Measurements from ENCODE around the gene CES2.

The CES2 gene

DNA sequence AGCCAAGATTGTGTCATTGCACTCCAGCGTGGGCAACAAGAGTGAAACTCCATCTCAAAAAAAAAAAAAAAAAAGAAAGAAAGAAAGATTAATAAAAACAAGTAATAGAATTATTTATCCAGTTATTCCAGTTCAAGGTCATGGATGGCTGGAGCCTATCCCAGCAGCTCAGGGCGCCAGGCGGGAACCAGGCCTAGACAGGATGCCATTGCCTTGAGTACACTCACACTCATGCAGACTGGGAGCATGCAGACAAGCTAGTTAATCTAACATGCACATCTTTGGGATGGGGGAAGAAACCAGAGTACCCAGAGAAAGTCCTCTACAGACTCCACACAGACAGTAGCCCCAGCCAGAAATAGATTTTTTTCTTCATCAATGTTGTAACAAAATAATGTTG is 37.1 kb upstream of the CES2 start:
- H3K9me3 ChIP-seq (ENCODE audit: insufficient read depth, low read length, severe bottlenecking): no peaks in the 10 kb centered on the region
- H4K20me1 ChIP-seq (ENCODE audit: insufficient read depth, low read length): peaks cover 5% of the 10 kb centered on the region; the same call in 1 of the 2 replicates
- no peaks in the 10 kb centered on the region for H3K27me3 ChIP-seq (ENCODE audit: insufficient read depth, low read length, poor library complexity)
- H3K4me1 ChIP-seq (ENCODE audit: insufficient read depth, low read length): peaks cover under 1% of the 10 kb centered on the region
- no peak overlapping the region for H3K4me2 ChIP-seq (ENCODE audit: insufficient read depth, low read length)
- no peak overlapping the region for H2AFZ ChIP-seq (ENCODE audit: low read depth, low read length)
- no peak for DNase-seq
- H3K36me3 ChIP-seq (ENCODE audit: insufficient read depth, low read length): 0 out of 2 replicates have a peak, but pooled peaks cover under 1% of the 10 kb centered on the region
- TF ChIP-seq, protein P1, sequence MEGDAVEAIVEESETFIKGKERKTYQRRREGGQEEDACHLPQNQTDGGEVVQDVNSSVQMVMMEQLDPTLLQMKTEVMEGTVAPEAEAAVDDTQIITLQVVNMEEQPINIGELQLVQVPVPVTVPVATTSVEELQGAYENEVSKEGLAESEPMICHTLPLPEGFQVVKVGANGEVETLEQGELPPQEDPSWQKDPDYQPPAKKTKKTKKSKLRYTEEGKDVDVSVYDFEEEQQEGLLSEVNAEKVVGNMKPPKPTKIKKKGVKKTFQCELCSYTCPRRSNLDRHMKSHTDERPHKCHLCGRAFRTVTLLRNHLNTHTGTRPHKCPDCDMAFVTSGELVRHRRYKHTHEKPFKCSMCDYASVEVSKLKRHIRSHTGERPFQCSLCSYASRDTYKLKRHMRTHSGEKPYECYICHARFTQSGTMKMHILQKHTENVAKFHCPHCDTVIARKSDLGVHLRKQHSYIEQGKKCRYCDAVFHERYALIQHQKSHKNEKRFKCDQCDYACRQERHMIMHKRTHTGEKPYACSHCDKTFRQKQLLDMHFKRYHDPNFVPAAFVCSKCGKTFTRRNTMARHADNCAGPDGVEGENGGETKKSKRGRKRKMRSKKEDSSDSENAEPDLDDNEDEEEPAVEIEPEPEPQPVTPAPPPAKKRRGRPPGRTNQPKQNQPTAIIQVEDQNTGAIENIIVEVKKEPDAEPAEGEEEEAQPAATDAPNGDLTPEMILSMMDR (IDR thresholded peaks at IDR 0.05; ENCODE audit: borderline replicate concordance, extremely low read depth, low read length, poor library complexity, severe bottlenecking): no peak
- TF ChIP-seq EZH2 (IDR thresholded peaks at IDR 0.05; ENCODE audit: borderline replicate concordance, low read depth, low read length, severe bottlenecking): no peak
- H3K4me3 ChIP-seq (ENCODE audit: low read depth in 1 of 2, low read length in 2 of 2): no peak overlapping the region
- no peaks in the 10 kb centered on the region for H3K79me2 ChIP-seq (ENCODE audit: insufficient read depth, low read length)
- ATAC-seq (ENCODE audit: insufficient read depth, low read depth): no peak
- no peak overlapping the region for H3K9ac ChIP-seq (ENCODE audit: low read depth, low read length)
- H3K27ac ChIP-seq (ENCODE audit: low read length): no peak overlapping the region

DNA sequence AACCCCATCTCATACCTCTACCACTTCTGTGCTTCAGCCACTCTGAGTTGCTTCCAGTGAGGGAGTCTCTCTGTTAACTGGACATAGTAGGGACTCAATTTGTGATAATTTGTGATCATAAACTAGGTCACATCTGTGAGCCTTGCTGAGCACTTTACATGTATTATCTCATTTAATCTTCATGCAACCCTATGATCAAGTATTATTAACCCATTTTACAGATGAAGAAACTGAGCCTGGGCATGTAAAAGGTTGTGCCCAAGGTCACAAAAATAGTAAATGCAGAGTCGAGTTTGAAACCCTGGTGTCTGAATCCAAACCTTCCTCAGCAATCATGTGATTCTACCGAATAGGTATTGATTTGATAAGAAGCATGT is 36.4 kb upstream of the CES2 start:
- ATAC-seq (ENCODE audit: insufficient read depth, low read depth) (no peak), DNase-seq (no peak)
- Histone ChIP-seq H3K36me3 (ENCODE audit: insufficient read depth, low read length) (no peaks in the 10 kb centered on the region), H3K4me1 (ENCODE audit: insufficient read depth, low read length) (no peaks in the 10 kb centered on the region), H3K4me3 (ENCODE audit: low read depth in 1 of 2, low read length in 2 of 2) (no peak overlapping the region), H3K9ac (ENCODE audit: low read depth, low read length) (no peak overlapping the region), H3K27me3 (ENCODE audit: insufficient read depth, low read length, poor library complexity) (no peaks in the 10 kb centered on the region), H2AFZ (ENCODE audit: low read depth, low read length) (no peak overlapping the region), H3K79me2 (ENCODE audit: insufficient read depth, low read length) (no peaks in the 10 kb centered on the region), H3K27ac (ENCODE audit: low read length) (no peak overlapping the region), H3K4me2 (ENCODE audit: insufficient read depth, low read length) (no peak overlapping the region), H3K9me3 (ENCODE audit: insufficient read depth, low read length, severe bottlenecking) (no peaks in the 10 kb centered on the region), H4K20me1 (ENCODE audit: insufficient read depth, low read length) (peaks cover 5% of the 10 kb centered on the region; the same call in 1 of the 2 replicates)
- TF ChIP-seq, protein P1 (IDR thresholded peaks at IDR 0.05; ENCODE audit: borderline replicate concordance, extremely low read depth, low read length, poor library complexity, severe bottlenecking): no peak
- TF ChIP-seq EZH2 (IDR thresholded peaks at IDR 0.05; ENCODE audit: borderline replicate concordance, low read depth, low read length, severe bottlenecking): no peak

DNA sequence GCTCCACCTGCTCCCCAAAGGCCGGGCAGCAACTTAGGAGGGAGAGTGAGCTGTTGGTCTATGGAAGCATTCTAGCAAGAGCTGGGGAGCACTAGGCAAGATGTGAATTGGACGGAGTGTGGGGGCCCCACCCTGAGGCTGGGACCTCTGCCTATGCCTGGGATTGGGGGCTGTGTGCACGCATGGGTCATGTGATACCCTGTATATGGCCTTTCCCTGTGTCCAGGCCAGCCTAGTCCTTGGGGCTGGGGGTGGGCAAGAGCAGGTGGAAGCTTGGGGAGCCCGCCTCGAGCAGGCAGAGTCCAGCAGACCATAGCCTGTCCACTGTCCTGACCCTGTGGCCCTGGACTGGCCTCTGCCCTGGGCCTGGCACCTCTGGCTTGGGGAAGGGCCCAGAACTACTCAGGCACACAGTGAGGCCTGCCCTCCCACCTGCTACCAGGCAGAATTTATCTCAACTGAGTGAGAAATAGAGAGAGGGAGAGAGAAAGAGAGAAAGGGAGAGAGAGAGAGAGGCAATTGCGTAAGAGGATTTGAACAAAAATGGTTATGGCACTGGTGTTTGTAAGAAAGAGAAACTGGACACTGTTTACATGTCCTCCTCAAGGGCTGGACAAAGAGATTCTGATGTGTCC is 35.9 kb upstream of the CES2 start:
- H4K20me1 ChIP-seq (ENCODE audit: insufficient read depth, low read length): peaks cover 5% of the 10 kb centered on the region; the same call in 1 of the 2 replicates
- TF ChIP-seq EZH2 (IDR thresholded peaks at IDR 0.05; ENCODE audit: borderline replicate concordance, low read depth, low read length, severe bottlenecking): no peak
- TF ChIP-seq, protein P1 (IDR thresholded peaks at IDR 0.05; ENCODE audit: borderline replicate concordance, extremely low read depth, low read length, poor library complexity, severe bottlenecking): no peak
- H3K27me3 ChIP-seq (ENCODE audit: insufficient read depth, low read length, poor library complexity): no peaks in the 10 kb centered on the region
- no peak overlapping the region for H3K9ac ChIP-seq (ENCODE audit: low read depth, low read length)
- no peak for ATAC-seq (ENCODE audit: insufficient read depth, low read depth)
- H3K4me2 ChIP-seq (ENCODE audit: insufficient read depth, low read length): no peak overlapping the region
- no peak overlapping the region for H3K27ac ChIP-seq (ENCODE audit: low read length)
- H3K36me3 ChIP-seq (ENCODE audit: insufficient read depth, low read length): no peaks in the 10 kb centered on the region
- H3K4me1 ChIP-seq (ENCODE audit: insufficient read depth, low read length): no peaks in the 10 kb centered on the region
- no peak overlapping the region for H2AFZ ChIP-seq (ENCODE audit: low read depth, low read length)
- no peak overlapping the region for H3K4me3 ChIP-seq (ENCODE audit: low read depth in 1 of 2, low read length in 2 of 2)
- no peaks in the 10 kb centered on the region for H3K79me2 ChIP-seq (ENCODE audit: insufficient read depth, low read length)
- no peak for DNase-seq
- H3K9me3 ChIP-seq (ENCODE audit: insufficient read depth, low read length, severe bottlenecking): no peaks in the 10 kb centered on the region
